Left forelimb (tissue), 1 donor: Measurements from ENCODE around the gene HLTF.

Experiments used
- DNase-seq: peaks from one replicate; pipeline ENCODE4 v3.0.0-alpha.2; 2018; ENCODE audit warnings: low spot score

The HLTF gene

DNA sequence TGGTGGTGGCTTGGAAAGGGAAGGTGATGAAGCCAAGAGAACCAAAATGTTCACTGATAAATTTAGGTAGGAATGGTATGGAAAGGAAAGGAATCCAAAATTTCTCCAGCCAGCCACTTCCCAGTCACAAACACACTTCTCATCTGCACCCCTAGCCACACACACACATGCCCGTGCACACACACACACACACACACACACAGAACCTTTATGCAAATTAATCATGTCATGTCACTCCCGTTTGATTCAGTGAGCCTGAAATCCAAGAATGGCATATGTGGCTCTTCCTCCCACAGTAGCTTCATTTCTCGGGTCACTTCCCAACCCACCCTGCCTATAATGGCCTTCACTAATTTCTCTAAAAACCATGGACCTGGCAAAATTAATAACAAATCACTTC, 3.1 kb upstream of the HLTF start:
- no peak for DNase-seq

GRCh38 chr3:149087208-149087607, 875 bp upstream of the HLTF start:
- DNase-seq = no peak

- DNase-seq = no peak
Observed at GRCh38 chr3:149085828-149086231, 503 bp downstream of the HLTF start.

GRCh38 chr3:149081772-149082171, 4.6 kb downstream of the HLTF start:
- DNase-seq = no peak

DNA sequence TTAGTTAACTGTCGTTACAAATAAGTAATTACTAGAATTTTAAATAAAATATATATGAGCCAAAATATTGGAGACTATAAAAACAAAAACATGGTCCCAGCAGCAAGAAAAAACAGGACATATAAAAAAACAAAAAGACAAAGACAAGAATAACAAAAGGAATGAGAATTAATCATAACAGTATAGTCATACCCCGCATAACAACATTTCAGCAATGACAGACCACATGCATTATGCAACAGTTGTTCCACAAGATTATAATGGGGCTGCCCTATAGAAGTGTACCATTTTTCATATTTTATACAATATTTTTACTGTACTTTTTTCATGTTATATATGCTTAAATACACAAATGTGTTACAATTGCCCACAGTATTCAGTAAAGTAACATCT, 5.6 kb downstream of the HLTF start:
- DNase-seq = no peak

DNA sequence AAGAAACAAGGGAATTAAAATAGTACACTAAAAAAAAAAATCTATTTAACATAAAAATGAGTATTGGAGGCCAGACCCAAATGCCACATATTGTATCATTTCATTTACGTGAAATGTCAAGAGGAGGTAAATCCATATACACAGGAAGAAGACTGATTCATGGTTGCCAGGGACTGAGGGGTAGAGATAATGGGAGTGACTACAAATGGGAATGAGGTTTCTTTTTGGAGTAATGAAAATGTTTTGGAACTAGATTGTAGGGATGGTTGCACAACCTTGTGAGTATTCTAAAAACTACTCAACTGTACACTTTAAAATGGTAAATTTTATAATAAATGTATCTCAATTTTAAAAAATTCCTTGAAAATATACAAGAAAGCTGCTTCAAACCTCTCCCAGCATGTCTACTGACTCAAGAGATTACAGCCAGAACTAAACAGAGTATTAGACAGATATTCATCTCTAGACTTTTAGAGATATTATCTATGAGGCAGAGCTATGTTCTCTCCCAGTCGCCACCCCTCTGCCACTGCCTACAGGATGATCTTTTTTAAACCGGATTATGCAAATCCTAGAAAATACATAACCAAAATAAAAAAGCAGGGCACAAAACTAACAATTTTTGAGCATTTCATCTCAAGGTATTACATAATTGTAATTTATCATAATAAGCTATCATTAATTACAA, 6.2 kb downstream of the HLTF start:
- no peak for DNase-seq

GRCh38 chr3:149077628-149078027, 8.7 kb downstream of the HLTF start:
- no peak for DNase-seq

DNA sequence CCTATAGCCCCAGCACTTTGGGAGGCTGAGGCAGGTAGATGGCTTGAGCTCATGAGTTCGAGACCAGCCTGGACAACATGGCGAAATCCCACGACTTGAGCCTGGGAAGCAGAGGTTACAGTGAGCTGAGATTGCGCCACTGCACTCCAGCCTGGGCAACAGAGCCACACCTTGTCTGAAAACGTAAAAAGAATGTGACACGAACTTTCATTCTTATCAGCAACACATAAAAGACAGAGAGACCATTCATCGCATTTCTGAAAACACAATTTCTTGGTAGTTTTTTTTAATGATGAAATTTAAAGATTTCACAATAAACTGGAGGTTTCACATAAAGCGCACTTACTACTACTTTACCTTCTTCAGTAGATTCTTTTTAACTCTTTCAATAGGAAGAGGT, 18.4 kb downstream of the HLTF start:
- DNase-seq = no peak

- no peak for DNase-seq
Observed at GRCh38 chr3:149061776-149062175, 24.6 kb downstream of the HLTF start.

DNA sequence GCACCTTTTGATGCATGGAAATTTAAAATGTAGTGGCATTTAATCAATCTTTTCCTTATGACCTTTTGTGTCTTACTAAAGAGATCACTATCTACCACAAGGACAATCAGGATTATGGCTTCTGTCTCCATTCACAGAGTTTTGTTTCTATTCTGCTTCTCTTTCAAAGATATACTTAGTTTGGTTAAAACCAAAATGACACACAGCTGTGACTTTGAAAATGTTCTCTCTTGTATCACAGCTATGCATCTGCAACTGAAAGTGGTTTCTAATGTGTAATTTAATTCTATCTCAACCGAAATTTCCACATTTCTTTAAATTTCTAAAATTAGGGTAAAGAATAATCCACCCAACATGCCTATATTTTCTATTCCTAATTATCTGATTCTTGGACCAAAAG, 27.7 kb downstream of the HLTF start:
- no peak for DNase-seq

DNA sequence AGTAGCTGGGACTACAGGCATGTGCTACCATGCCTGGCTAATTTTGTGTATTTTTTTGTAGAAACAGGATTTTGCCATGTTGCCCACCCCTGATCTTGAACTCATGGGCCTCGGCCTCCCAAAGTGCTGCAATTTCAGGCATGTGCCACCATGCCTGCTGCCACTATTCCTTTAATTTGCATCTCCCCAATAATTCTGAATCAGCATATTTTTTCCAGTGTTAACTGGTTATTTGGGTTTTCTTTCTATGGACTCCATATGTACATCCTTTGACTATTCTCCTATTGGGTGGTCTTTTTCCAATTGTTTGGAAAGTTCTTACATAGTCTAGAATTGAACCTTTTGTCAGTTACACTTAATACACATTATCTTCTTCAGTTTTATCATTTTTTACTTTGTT, 28.1 kb downstream of the HLTF start:
- no peak for DNase-seq

- DNase-seq = no peak
Observed at GRCh38 chr3:149055575-149055974, 30.8 kb downstream of the HLTF start.

GRCh38 chr3:149044339-149045083, 41.8 kb downstream of the HLTF start:
- DNase-seq = no peak

- no peak for DNase-seq
Observed at GRCh38 chr3:149042789-149043386, 43.4 kb downstream of the HLTF start.

GRCh38 chr3:149038322-149038721, 48.0 kb downstream of the HLTF start:
- DNase-seq = no peak

- DNase-seq = no peak
Observed at GRCh38 chr3:149037684-149038083, 48.6 kb downstream of the HLTF start.

DNA sequence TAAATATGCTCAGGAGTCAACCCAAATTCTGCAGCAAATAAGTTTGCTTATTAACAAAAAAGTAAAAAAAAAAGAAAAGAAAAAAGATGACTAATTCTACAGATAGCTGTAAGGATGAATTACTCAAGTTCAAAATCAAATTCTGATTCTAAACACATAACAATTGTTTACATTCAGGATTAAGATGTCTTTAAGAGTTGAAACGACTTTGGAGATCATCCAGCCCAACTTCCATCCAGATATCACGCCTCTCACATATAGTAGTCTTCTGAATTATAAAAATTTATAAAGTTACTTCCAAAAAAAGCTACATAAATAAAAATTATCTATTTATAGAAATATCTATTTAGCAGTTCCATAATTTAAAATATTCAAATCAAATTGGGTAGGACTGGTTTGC, 55.2 kb downstream of the HLTF start:
- no peak for DNase-seq

DNA sequence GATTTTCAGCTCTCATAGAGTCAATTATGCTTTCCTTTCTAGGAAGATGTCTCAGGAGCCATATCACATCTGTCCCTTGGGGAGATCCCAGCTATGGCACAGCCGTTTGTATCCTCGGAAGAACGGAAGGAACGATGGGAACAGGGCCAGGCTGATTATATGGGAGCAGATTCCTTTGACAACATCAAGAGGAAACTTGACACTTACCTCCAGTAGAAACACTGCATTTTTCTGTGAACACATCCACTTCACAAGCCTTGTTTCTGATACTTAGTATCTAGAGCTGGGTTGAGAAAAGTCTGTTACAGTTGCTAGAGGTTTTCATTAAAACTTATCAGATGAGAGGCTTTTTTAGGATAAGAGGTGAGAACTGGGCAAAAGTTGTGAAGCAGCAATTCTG, 59.6 kb downstream of the HLTF start:
- DNase-seq = no peak

- no peak for DNase-seq
Observed at GRCh38 chr3:149023951-149024350, 62.4 kb downstream of the HLTF start.

DNA sequence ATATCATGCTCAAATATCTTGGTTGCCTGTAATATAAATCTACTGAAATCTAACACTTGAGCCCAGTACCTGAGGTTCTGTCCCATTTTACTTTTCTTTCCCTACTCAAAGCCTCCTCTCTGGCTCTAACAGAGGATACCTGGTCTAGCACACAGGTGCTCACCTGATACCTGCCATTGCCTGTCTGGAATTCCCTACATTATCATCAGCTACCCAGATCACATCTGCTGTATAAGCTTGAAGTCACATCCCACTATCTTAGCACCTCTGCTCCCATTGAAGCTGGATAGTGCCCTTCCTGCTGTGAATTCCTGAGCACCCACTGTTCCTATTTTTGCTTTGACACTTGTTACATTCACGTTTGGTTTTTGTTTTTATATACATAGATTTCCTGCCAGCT, 64.5 kb downstream of the HLTF start:
- DNase-seq = no peak

GRCh38 chr3:149020839-149021252, 65.5 kb downstream of the HLTF start:
- DNase-seq = no peak

GRCh38 chr3:149020196-149020838, 66.0 kb downstream of the HLTF start:
- no peak for DNase-seq

- no peak for DNase-seq
Observed at GRCh38 chr3:149019580-149019979, 66.8 kb downstream of the HLTF start.
